GM12864 (cell line): ENCODE measurements around the gene LTB4R2.
A peak's percentile ranks its signal among the peaks of the same experiment; 100 is the strongest.

Source experiments
- DNase-seq: peaks from one replicate; pipeline ENCODE4 v3.0.0-alpha.2; 2011; ENCODE audit warnings: low read depth
- H3K4me3 ChIP-seq: 2 replicates; pipeline ENCODE4 v1.5.1; 2011; ENCODE audit warnings: mild to moderate bottlenecking, low read depth, low read length, control low read depth
- TF ChIP-seq, protein P1 (sequence below): IDR thresholded peaks from 2 replicates; pipeline ENCODE4 v1.5.1; 2011; ENCODE audit warnings: low read depth, mild to moderate bottlenecking, moderate library complexity, low read length, control low read depth, inconsistent platforms; ENCODE audit errors: missing control alignments

LTB4R2 gene

DNA sequence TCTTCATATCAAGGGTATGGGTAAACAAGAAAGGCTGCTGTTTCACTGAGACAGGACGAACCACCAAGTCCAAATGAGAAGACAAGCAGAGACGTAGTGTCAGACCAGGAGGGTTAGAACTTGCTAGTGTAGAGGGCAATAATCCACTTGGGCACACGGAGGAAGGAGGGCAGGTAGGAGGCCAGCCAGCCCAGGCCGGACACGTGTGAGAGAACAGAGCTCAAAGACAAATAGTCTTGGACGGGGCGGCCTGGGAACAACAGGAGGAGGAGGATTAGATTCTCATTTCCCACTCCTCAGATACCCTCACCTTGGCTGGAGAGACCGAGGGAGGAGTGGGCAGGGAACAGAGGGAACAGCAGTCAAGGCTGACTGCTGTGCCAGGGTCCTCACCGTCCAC lies 19.2 kb upstream of the LTB4R2 start:
- TF ChIP-seq, protein P1, sequence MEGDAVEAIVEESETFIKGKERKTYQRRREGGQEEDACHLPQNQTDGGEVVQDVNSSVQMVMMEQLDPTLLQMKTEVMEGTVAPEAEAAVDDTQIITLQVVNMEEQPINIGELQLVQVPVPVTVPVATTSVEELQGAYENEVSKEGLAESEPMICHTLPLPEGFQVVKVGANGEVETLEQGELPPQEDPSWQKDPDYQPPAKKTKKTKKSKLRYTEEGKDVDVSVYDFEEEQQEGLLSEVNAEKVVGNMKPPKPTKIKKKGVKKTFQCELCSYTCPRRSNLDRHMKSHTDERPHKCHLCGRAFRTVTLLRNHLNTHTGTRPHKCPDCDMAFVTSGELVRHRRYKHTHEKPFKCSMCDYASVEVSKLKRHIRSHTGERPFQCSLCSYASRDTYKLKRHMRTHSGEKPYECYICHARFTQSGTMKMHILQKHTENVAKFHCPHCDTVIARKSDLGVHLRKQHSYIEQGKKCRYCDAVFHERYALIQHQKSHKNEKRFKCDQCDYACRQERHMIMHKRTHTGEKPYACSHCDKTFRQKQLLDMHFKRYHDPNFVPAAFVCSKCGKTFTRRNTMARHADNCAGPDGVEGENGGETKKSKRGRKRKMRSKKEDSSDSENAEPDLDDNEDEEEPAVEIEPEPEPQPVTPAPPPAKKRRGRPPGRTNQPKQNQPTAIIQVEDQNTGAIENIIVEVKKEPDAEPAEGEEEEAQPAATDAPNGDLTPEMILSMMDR: no peak
- H3K4me3 ChIP-seq: no peak overlapping the region
- no peak for DNase-seq

DNA sequence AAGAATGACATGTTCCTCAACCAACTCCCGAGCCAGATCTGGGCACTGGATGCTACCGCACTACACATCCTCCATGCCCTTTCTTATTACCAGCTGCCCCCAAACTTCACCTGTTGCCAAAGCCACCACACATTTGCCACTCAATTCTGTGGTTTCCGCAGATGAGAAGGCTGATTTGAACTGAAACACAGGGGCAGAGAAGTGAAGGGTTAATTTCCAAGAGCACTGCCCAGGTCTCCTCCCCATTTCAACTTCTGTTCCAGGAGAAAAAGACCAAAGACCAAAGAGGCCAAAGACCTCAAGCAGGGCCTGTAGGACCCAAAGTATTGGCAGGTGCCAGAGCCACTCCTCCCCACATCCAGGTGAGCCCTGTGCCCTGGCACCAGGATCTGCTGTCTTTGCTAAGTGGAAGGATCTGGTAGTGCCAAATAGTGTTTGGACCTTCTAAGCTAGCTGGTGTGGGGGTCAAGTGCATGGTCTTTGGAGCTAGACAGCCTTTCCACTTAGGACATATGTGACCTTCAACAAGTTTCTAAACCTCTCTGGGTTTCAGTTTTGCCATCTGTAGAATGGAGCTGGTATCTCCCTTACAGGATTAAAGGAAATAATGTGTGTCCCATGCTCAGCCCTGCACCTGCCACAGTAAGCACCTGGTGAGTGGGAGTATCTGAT lies 18.4 kb upstream of the LTB4R2 start:
- DNase-seq: no peak
- no peak overlapping the region for H3K4me3 ChIP-seq
- TF ChIP-seq, protein P1: no peak

DNA sequence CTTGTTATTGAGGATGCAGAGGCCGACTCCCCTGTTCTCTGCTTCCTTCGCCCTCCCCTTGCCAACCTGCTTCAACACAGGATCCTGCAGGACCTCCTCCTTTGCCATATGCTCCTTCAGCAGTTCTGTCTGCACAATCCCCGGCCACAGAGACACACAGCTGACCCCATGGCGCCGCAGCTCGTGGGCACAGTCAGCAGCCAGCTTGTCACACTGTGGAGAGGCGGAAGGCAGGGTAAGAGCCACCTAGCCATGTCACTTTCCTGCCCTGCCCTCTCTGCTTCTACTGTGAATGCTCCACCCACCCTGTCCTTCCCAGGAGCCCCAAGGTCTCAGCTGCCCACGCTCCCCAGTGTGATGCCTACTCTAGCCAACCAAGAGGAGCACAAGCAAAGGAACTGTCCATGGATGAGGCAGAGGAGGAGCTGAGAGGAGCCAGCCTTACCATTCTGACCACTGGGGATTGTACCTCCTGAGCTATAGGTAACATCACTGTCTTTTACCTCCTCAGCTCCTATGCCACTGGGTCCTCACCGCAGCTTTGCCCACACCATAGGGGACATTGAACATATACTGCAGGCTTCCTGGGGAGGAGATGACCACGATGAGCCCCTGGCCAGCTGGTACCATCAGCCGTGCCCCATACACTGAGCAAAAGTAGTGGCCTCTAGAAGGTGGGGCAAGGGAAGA lies 17.7 kb upstream of the LTB4R2 start:
- no peak overlapping the region for H3K4me3 ChIP-seq
- DNase-seq: no peak
- TF ChIP-seq, protein P1: no peak

DNA sequence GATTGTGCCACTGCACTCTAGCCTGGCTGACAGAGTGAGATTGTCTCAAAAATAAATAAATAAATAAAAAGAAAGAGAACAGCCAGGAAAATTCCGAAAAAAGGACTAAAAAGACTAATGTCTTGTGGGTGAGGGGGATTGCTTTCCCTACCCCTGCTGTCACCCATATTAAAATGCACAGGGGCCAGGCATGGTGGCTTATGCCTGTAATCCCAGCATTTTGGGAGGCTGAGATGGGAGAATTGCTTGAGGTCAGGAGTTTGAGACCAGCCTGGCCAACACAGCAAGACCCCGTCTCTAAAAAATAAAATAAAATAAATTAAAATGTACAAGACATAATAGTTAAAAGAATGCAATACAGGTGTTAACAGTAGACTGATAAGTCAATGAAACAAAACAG lies 16.4 kb upstream of the LTB4R2 start:
- H3K4me3 ChIP-seq: no peak overlapping the region
- TF ChIP-seq, protein P1: no peak
- no peak for DNase-seq

DNA sequence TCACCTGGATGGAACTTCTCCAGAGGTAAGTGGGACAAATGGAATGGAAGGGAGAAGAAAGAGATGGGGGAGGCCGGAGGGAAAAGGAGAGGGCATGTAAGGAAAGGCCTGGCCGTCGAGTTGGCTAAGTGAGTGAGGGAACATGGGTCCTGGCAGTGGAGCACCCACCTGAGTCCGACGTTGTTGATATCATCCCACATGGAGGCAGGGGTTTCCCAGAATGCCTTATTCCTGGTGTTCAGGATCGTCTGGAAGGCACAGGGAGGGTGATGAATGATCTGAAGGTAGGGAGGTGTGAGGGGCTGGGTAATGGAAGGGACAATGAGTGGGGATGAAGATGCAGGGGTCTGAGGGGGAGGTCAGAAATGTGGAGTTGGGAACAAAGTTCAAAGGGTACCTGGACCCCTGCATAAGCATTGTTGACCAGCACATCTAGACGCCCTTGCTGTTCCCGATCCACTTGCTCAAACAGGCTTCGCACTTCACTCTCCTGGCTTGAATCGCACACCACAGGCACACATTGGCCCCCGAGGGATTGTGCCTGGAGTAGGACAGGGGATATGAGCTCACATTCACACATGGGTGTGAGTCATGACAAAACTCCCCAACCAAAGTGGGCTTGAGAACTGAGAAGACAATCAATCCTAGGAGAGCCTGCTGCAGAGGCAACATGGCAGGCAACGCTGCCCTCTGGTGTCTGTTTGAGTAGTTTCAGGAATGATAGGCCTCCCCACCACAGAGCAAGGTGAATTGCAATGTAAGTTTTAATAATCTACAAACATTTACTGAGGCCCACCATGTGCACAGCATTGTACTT lies 13.4 kb upstream of the LTB4R2 start:
- peak; percentile 67 for DNase-seq
- no peak overlapping the region for H3K4me3 ChIP-seq
- TF ChIP-seq, protein P1: peak; percentile 77

DNA sequence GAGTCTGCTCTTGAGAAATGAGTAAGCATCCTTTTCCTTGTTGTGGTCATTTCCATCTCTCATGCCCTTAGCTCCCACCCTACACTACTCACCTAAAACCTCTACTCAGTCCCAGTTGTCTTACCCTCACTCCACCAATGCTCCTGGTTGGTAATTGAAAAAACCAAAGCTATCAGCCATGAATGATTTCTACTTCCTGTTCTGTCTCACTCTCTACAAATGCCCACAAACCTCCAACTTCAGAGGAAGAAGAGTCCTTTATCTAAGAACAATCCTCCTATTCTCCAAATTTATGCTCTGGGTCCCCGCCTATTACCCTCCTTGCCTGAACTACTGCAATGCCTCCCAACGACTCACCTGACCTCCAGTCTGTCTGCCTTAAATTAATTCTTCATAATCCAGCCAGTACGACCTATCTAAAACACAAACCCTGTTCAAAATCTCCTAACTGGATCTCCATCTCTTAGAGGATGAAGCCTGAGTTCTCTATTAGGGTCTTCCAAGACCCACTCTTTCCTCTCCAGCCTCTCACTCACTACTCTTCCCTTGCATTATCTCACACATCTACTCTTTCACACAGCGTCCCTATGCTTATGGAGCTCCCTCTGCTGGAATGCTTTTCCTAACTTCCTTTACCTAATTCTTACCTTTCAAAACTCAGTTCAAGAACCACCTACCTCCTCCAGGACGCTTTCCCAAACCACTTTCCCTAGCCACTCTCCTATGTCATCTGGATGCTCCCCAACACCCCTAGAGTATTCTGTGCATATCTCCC lies 12.6 kb upstream of the LTB4R2 start:
- TF ChIP-seq, protein P1: peak; percentile 29
- H3K4me3 ChIP-seq: no peak overlapping the region
- no peak for DNase-seq
